ENCODE results near the gene ALPK1. TPM values are rescaled to one million over a fixed set of nuclear protein-coding genes. Genes with fewer than 3 reads are reported as not detected.

ALPK1 gene
- total RNA-seq, 4 donors from 2014 or later: 17.1 to 34.8 (median 25.8) TPM

DNA sequence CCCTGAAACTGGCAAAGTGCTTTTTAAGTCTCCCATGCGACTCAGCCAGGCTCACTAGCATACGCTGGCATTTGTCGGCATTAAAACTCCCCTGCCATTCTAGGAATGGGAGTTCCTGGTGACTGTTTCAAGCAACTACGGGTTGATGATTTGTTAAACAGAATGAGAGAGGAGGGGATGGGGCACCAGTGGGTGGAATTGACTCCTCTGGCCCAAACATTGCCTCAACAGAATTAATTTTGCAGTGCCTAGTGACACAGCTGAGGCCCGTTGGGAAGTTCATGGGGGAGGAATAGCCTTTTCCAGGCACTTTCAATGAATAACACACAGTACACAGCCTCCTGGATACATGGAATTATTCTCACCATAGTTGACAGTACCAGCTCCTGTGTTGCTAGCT lies 188.8 kb downstream of the ALPK1 start:
- TF ChIP-seq, protein P1, sequence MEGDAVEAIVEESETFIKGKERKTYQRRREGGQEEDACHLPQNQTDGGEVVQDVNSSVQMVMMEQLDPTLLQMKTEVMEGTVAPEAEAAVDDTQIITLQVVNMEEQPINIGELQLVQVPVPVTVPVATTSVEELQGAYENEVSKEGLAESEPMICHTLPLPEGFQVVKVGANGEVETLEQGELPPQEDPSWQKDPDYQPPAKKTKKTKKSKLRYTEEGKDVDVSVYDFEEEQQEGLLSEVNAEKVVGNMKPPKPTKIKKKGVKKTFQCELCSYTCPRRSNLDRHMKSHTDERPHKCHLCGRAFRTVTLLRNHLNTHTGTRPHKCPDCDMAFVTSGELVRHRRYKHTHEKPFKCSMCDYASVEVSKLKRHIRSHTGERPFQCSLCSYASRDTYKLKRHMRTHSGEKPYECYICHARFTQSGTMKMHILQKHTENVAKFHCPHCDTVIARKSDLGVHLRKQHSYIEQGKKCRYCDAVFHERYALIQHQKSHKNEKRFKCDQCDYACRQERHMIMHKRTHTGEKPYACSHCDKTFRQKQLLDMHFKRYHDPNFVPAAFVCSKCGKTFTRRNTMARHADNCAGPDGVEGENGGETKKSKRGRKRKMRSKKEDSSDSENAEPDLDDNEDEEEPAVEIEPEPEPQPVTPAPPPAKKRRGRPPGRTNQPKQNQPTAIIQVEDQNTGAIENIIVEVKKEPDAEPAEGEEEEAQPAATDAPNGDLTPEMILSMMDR (IDR thresholded peaks at IDR 0.05; ENCODE audit: low read depth): no peak

Other genes with a start within 250 kb of the ALPK1 start
- gene FAM241A, start 151.9 kb upstream of the ALPK1 start, total RNA-seq: 10 to 100 TPM in 2 of 4 donors, 1 to 10 TPM in 2; 6.4 to 26.1 (median 14.4) TPM
- 10 to 100 TPM; 17.2 to 24.1 (median 20.8) TPM for gene AP1AR, start 65.6 kb upstream of the ALPK1 start, total RNA-seq
- 1 to 10 TPM; 2.1 to 4.6 (median 2.5) TPM for gene TIFA, start 11.5 kb upstream of the ALPK1 start, total RNA-seq
- gene NEUROG2, start 218.8 kb downstream of the ALPK1 start, total RNA-seq: not detected